WTC11 (cell line): ENCODE data around the gene HNRNPLL. TPM values are rescaled to one million over a fixed set of nuclear protein-coding genes. Genes with fewer than 3 reads are reported as not detected.
A peak's percentile ranks its signal among the peaks of the same experiment; 100 is the strongest.

Experiments
- ATAC-seq: fragments of 200-7000 bp; cut with Tn5 transposase; 2 replicates; pipeline ENCODE4 v1.10.0; 2021; ENCODE audit warnings: mild to moderate bottlenecking, moderate library complexity
- CTCF ChIA-PET: fragments of 300-600 bp; sonication (Branson Sonifier 250); formaldehyde crosslinking; loops from one replicate; lab custom pipeline; 2021; ENCODE audit warnings: antibody characterized with exemption; lab: Charles Lee
- POLR2A ChIA-PET: fragments of 350-600 bp; sonication (Branson Sonifier 250); formaldehyde crosslinking; loops from one replicate; lab custom pipeline; 2021; ENCODE audit warnings: antibody characterized with exemption; lab: Charles Lee
- DNase-seq: peaks from one replicate; pipeline ENCODE4 v3.0.0; 2021; ENCODE audit warnings: low spot score
- H3K27ac Mint-ChIP-seq: 2 replicates; pipeline ENCODE4 v1.8.0; 2021; ENCODE audit warnings: mixed read lengths
- H3K27me3 Mint-ChIP-seq: 2 replicates; pipeline ENCODE4 v1.8.0; 2021; ENCODE audit warnings: low read depth, mild to moderate bottlenecking, moderate library complexity, mixed read lengths
- H3K36me3 Mint-ChIP-seq: 2 replicates; pipeline ENCODE4 v1.8.0; 2021; ENCODE audit warnings: mixed read lengths
- H3K4me1 Mint-ChIP-seq: 2 replicates; pipeline ENCODE4 v1.8.0; 2022; ENCODE audit warnings: mixed read lengths
- H3K4me3 Mint-ChIP-seq: 2 replicates; pipeline ENCODE4 v1.8.0; 2021; ENCODE audit warnings: mild to moderate bottlenecking, moderate library complexity, mixed read lengths
- H3K9me3 Mint-ChIP-seq: 2 replicates; pipeline ENCODE4 v1.8.0; 2021; ENCODE audit warnings: mixed read lengths
- AR ChIP-seq: fragments of 250-450 bp; sonication (Bioruptor Pico); IDR thresholded peaks from 2 replicates; pipeline ENCODE4 v1.9.0; 2021; ENCODE audit warnings: mild to moderate bottlenecking
- ARID4B ChIP-seq: sonication (generic); formaldehyde crosslinking; IDR thresholded peaks from 2 replicates; pipeline ENCODE4 v1.8.0; 2023; ENCODE audit warnings: missing genetic modification reagents, mild to moderate bottlenecking, borderline replicate concordance
- ATF1 ChIP-seq: sonication (generic); formaldehyde crosslinking; IDR thresholded peaks from 2 replicates; pipeline ENCODE4 v1.8.1; 2023; ENCODE audit warnings: mild to moderate bottlenecking, moderate library complexity, missing genetic modification reagents
- ATF3 ChIP-seq: sonication (generic); formaldehyde crosslinking; conservative IDR thresholded peaks from 2 replicates; pipeline ENCODE4 v1.8.1; 2022; ENCODE audit warnings: mild to moderate bottlenecking, missing genetic modification reagents
- ESRRA ChIP-seq: sonication (generic); formaldehyde crosslinking; IDR thresholded peaks from 2 replicates; pipeline ENCODE4 v1.8.1; 2022; ENCODE audit warnings: mild to moderate bottlenecking, missing genetic modification reagents, borderline replicate concordance
- FOXJ3 ChIP-seq: sonication (generic); formaldehyde crosslinking; IDR thresholded peaks from 2 replicates; pipeline ENCODE4 v1.9.0; 2021; ENCODE audit warnings: missing genetic modification reagents, mild to moderate bottlenecking, borderline replicate concordance
- NFYB ChIP-seq: sonication (generic); formaldehyde crosslinking; conservative IDR thresholded peaks from 2 replicates; pipeline ENCODE4 v1.8.0; 2022; ENCODE audit warnings: low read depth, missing genetic modification reagents
- NR3C1 ChIP-seq: sonication (generic); formaldehyde crosslinking; conservative IDR thresholded peaks from 2 replicates; pipeline ENCODE4 v1.8.1; 2023; ENCODE audit warnings: low read depth, mild to moderate bottlenecking, missing genetic modification reagents
- PRRX2 ChIP-seq: fragments of 250-450 bp; sonication (Bioruptor Pico); IDR thresholded peaks from 2 replicates; pipeline ENCODE4 v1.8.0; 2021; ENCODE audit warnings: mild to moderate bottlenecking
- RORB ChIP-seq: fragments of 250-450 bp; sonication (Bioruptor Pico); IDR thresholded peaks from 2 replicates; pipeline ENCODE4 v1.9.0; 2021; ENCODE audit warnings: mild to moderate bottlenecking
- SOX15 ChIP-seq: fragments of 250-450 bp; sonication (Bioruptor Pico); IDR thresholded peaks from 2 replicates; pipeline ENCODE4 v1.9.0; 2021; ENCODE audit warnings: mild to moderate bottlenecking
- ZNF121 ChIP-seq: sonication (generic); formaldehyde crosslinking; IDR thresholded peaks from 2 replicates; pipeline ENCODE4 v1.8.0; 2023; ENCODE audit warnings: missing genetic modification reagents
- ZNF219 ChIP-seq: sonication (generic); formaldehyde crosslinking; IDR thresholded peaks from 2 replicates; pipeline ENCODE4 v1.8.0; 2023; ENCODE audit warnings: missing genetic modification reagents, mild to moderate bottlenecking, borderline replicate concordance
- ZNF232 ChIP-seq: sonication (generic); formaldehyde crosslinking; IDR thresholded peaks from 2 replicates; pipeline ENCODE4 v1.8.0; 2022; ENCODE audit warnings: mild to moderate bottlenecking, missing genetic modification reagents
- ZNF281 ChIP-seq: sonication (generic); formaldehyde crosslinking; IDR thresholded peaks from 2 replicates; pipeline ENCODE4 v1.8.0; 2023; ENCODE audit warnings: mild to moderate bottlenecking, missing genetic modification reagents
- ZNF416 ChIP-seq: fragments of 250-450 bp; sonication (Bioruptor Pico); IDR thresholded peaks from 2 replicates; pipeline ENCODE4 v1.9.0; 2021; ENCODE audit warnings: mild to moderate bottlenecking, inconsistent platforms
- ZNF423 ChIP-seq: fragments of 250-450 bp; sonication (Bioruptor Pico); IDR thresholded peaks from 2 replicates; pipeline ENCODE4 v2.1.2; 2022; ENCODE audit warnings: mild to moderate bottlenecking, moderate library complexity
- total RNA-seq: library from RNA; stranded (reverse); gene quantifications from 3 replicates; pipeline ENCODE4 v1.2.3, GENCODE V29; 2021
- TF ChIP-seq, protein P1 (sequence below): fragments of 250-450 bp; sonication (Bioruptor Pico); IDR thresholded peaks from 2 replicates; pipeline ENCODE4 v1.9.0; 2021; ENCODE audit warnings: mild to moderate bottlenecking, borderline replicate concordance

Gene HNRNPLL
- total RNA-seq, 1 experiment from 2014 or later = 65.3 TPM

DNA sequence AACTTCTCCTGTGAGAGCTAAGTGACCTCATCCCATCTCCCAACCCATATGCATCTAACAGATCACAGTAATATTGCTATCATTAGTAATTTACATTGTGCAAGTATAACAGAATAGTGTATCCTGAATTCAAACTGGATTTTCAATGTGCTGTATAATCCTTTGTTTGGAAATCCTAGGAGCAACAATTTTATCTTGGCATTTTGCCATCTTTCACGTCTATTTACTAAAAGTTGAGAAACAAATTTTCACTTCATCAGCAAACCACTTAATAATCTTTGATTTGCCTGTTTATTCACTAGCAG is 3.8 kb downstream of the HNRNPLL start (continued):
- TF ChIP-seq, protein P1, sequence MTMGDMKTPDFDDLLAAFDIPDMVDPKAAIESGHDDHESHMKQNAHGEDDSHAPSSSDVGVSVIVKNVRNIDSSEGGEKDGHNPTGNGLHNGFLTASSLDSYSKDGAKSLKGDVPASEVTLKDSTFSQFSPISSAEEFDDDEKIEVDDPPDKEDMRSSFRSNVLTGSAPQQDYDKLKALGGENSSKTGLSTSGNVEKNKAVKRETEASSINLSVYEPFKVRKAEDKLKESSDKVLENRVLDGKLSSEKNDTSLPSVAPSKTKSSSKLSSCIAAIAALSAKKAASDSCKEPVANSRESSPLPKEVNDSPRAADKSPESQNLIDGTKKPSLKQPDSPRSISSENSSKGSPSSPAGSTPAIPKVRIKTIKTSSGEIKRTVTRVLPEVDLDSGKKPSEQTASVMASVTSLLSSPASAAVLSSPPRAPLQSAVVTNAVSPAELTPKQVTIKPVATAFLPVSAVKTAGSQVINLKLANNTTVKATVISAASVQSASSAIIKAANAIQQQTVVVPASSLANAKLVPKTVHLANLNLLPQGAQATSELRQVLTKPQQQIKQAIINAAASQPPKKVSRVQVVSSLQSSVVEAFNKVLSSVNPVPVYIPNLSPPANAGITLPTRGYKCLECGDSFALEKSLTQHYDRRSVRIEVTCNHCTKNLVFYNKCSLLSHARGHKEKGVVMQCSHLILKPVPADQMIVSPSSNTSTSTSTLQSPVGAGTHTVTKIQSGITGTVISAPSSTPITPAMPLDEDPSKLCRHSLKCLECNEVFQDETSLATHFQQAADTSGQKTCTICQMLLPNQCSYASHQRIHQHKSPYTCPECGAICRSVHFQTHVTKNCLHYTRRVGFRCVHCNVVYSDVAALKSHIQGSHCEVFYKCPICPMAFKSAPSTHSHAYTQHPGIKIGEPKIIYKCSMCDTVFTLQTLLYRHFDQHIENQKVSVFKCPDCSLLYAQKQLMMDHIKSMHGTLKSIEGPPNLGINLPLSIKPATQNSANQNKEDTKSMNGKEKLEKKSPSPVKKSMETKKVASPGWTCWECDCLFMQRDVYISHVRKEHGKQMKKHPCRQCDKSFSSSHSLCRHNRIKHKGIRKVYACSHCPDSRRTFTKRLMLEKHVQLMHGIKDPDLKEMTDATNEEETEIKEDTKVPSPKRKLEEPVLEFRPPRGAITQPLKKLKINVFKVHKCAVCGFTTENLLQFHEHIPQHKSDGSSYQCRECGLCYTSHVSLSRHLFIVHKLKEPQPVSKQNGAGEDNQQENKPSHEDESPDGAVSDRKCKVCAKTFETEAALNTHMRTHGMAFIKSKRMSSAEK (CRISPR knock-in tag) = no peak
- no peak for TF ChIP-seq ZNF232
- TF ChIP-seq ZNF416 (CRISPR knock-in tag) = no peak

DNA sequence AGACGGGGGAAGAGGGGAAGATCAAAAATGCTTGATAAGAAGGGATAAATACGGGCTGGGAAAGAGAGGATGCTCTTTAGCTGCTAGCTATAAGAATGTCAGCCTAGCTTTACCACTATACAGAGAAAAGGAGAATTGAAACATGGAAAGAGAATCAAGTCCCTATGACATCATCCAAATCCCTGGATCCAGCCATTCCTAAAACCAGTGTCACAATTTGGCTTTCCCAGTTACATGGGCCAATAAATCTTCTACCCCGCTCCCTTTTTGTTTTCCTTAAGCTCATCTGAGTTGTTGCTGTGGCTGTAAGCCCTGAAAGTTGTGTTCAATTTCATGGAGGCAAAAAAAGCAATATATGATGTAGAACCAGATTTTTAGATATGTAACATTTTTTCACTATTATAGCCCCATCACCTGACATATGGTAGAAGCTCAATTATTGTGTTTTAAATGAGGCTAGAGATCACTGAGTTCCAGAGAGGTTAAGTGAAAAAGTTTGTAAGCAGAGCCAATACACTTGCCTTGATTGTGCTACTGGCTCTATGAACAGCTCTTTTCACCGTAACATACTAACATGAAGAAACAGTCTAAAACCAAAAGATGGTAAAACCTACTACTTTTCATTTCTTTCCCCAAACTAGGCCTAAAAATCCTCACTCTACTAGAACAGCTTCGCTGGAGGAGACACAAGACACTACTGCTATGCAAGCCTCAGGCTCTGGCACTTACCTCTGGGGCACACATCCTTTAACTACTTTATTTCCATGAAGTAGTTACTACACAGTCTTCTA is 4.3 kb downstream of the HNRNPLL start:
- CTCF ChIA-PET = interaction anchor here (0.7 to 2.5 kb wide), 3 partner anchors 16 to 298 kb away, joined by 3 to 14 read pairs (median 5); no protein-coding TSS in a partner anchor
- no peak for TF ChIP-seq NFYB
- no peak for TF ChIP-seq ZNF219 (CRISPR knock-in tag)
- TF ChIP-seq ATF1 = no peak
- no peak for TF ChIP-seq AR (CRISPR knock-in tag)
- TF ChIP-seq PRRX2 (CRISPR knock-in tag) = no peak
- no peak for TF ChIP-seq SOX15 (CRISPR knock-in tag)
- no peak for TF ChIP-seq ATF3 (CRISPR knock-in tag)
- TF ChIP-seq ARID4B = no peak
- TF ChIP-seq NR3C1 (CRISPR knock-in tag) = no peak
- TF ChIP-seq ESRRA = no peak
- TF ChIP-seq ZNF423 (CRISPR knock-in tag) = no peak
- TF ChIP-seq FOXJ3 (CRISPR knock-in tag) = no peak
- TF ChIP-seq RORB (CRISPR knock-in tag) = no peak
- no peak for TF ChIP-seq ZNF281 (CRISPR knock-in tag)
- TF ChIP-seq ZNF121 (CRISPR knock-in tag) = no peak
- TF ChIP-seq, all 79 proteins: peak for 0
- peak overlapping the region; percentile 90 for H3K4me3 Mint-ChIP-seq
- no peak for DNase-seq
- H3K4me1 Mint-ChIP-seq = peaks cover 50% of the 10 kb centered on the region
- ATAC-seq = no peak
- H3K27ac Mint-ChIP-seq = peak overlapping the region; percentile 55
- H3K27me3 Mint-ChIP-seq = no peaks in the 10 kb centered on the region
- no peaks in the 10 kb centered on the region for H3K36me3 Mint-ChIP-seq
- H3K9me3 Mint-ChIP-seq = no peaks in the 10 kb centered on the region
- POLR2A ChIA-PET = interaction anchor here (0.6 to 1.3 kb wide), 2 partner anchors 9 to 17 kb away, joined by 3 to 4 read pairs; no protein-coding TSS in a partner anchor
